ENCODE data around the gene TMEM26.

The TMEM26 gene

GRCh38 chr10:61452151-61452651, 980 bp downstream of the TMEM26 start:
- DNase-seq (ENCODE audit: low read depth) = no peak
- H3K4me3 ChIP-seq (ENCODE audit: control insufficient read depth, low read depth, low read length) = peak overlapping the region; percentile 72
- TF ChIP-seq, protein P1, sequence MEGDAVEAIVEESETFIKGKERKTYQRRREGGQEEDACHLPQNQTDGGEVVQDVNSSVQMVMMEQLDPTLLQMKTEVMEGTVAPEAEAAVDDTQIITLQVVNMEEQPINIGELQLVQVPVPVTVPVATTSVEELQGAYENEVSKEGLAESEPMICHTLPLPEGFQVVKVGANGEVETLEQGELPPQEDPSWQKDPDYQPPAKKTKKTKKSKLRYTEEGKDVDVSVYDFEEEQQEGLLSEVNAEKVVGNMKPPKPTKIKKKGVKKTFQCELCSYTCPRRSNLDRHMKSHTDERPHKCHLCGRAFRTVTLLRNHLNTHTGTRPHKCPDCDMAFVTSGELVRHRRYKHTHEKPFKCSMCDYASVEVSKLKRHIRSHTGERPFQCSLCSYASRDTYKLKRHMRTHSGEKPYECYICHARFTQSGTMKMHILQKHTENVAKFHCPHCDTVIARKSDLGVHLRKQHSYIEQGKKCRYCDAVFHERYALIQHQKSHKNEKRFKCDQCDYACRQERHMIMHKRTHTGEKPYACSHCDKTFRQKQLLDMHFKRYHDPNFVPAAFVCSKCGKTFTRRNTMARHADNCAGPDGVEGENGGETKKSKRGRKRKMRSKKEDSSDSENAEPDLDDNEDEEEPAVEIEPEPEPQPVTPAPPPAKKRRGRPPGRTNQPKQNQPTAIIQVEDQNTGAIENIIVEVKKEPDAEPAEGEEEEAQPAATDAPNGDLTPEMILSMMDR (IDR thresholded peaks at IDR 0.05; ENCODE audit: control insufficient read depth, insufficient read depth, low read depth, low read length, missing control alignments) = no peak

DNA sequence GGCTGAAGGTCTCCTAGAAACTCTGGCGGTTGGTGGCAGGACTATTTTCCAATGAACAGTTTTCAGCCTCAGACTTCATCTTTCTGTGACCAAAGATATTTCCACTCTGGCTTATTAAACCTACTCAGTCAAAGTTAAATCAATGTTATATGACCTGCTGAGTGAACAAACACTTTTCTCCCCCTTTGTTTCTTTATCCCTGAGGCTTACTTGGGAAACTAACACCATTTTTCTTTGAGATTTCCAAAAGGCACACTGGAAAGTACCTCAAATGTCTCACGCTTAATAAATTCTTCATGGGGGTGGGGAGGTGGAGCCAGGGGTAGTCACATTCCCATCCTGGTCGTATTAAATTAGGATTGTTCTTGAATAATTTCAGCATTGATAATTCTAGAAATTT, 1.8 kb downstream of the TMEM26 start:
- no peak for DNase-seq (ENCODE audit: low read depth)
- TF ChIP-seq, protein P1 (IDR thresholded peaks at IDR 0.05; ENCODE audit: control insufficient read depth, insufficient read depth, low read depth, low read length, missing control alignments) = no peak
- H3K4me3 ChIP-seq (ENCODE audit: control insufficient read depth, low read depth, low read length) = no peak overlapping the region

- TF ChIP-seq, protein P1 (IDR thresholded peaks at IDR 0.05; ENCODE audit: control insufficient read depth, insufficient read depth, low read depth, low read length, missing control alignments) = no peak
- no peak for DNase-seq (ENCODE audit: low read depth)
These were observed 4.2 kb downstream of the TMEM26 start for GRCh38 chr10:61448841-61449600.

GRCh38 chr10:61448091-61448490, 5.1 kb downstream of the TMEM26 start:
- DNase-seq (ENCODE audit: low read depth) = no peak
- TF ChIP-seq, protein P1 (IDR thresholded peaks at IDR 0.05; ENCODE audit: control insufficient read depth, insufficient read depth, low read depth, low read length, missing control alignments) = no peak
- no peak overlapping the region for H3K4me3 ChIP-seq (ENCODE audit: control insufficient read depth, low read depth, low read length)

More at GRCh38 chr10:61448841-61449600, 4.2 kb downstream of the TMEM26 start:
- no peak overlapping the region for H3K4me3 ChIP-seq (ENCODE audit: control insufficient read depth, low read depth, low read length)

- H3K4me3 ChIP-seq (ENCODE audit: control insufficient read depth, low read depth, low read length) = no peak overlapping the region
- no peak for DNase-seq (ENCODE audit: low read depth)
- TF ChIP-seq, protein P1 (IDR thresholded peaks at IDR 0.05; ENCODE audit: control insufficient read depth, insufficient read depth, low read depth, low read length, missing control alignments) = no peak
These were observed 14.0 kb downstream of the TMEM26 start for GRCh38 chr10:61439058-61439609.

- DNase-seq (ENCODE audit: low read depth) = peak; percentile 10
- TF ChIP-seq, protein P1 (IDR thresholded peaks at IDR 0.05; ENCODE audit: control insufficient read depth, insufficient read depth, low read depth, low read length, missing control alignments) = no peak
- H3K4me3 ChIP-seq (ENCODE audit: control insufficient read depth, low read depth, low read length) = no peak overlapping the region
These were observed 14.8 kb downstream of the TMEM26 start for GRCh38 chr10:61438141-61438988.

Data from AG09309 (cell line).